Measurements from ENCODE around the gene LPP. TPM values are rescaled to one million over a fixed set of nuclear protein-coding genes. Genes with fewer than 3 reads are reported as not detected.

The LPP gene
- total and polyA plus RNA-seq, 2 of the 13 experiments (the other 11 are each of a cell fraction or from before 2014, with no cell fraction given), result 19.2 to 29.9 TPM

GRCh38 chr3:188518835-188519452, 365.0 kb downstream of the LPP start (continued):
- TF ChIP-seq KAT8 (CRISPR knock-in tag; IDR thresholded peaks at IDR 0.05) (no peak), JUN (CRISPR knock-in tag; IDR thresholded peaks at IDR 0.05) (no peak), TMF1 (CRISPR knock-in tag; IDR thresholded peaks at IDR 0.05; ENCODE audit: low read depth) (no peak), TFE3 (CRISPR knock-in tag; IDR thresholded peaks at IDR 0.05) (no peak), SNAPC2 (CRISPR knock-in tag; IDR thresholded peaks at IDR 0.05) (no peak), CHD4 (IDR thresholded peaks at IDR 0.05; ENCODE audit: borderline replicate concordance, low read length) (no peak; the same call in 1 of the 2 replicates), RARA (CRISPR knock-in tag; IDR thresholded peaks at IDR 0.05) (peak; percentile 88), TAF1 (CRISPR knock-in tag; IDR thresholded peaks at IDR 0.05) (no peak), GFI1 (CRISPR knock-in tag; IDR thresholded peaks at IDR 0.05; ENCODE audit: borderline replicate concordance) (no peak), DPF2 (CRISPR knock-in tag; IDR thresholded peaks at IDR 0.05; ENCODE audit: borderline replicate concordance, low read depth) (peak; percentile 79; the same call in 1 of the 2 replicates), ZNF557 (CRISPR knock-in tag; IDR thresholded peaks at IDR 0.05) (no peak), RERE (CRISPR knock-in tag; IDR thresholded peaks at IDR 0.05; ENCODE audit: low read depth) (peak; percentile 51; the same call in 1 of the 2 replicates), ZBTB14 (CRISPR knock-in tag; IDR thresholded peaks at IDR 0.05) (no peak), ZNF326 (CRISPR knock-in tag; IDR thresholded peaks at IDR 0.05; ENCODE audit: borderline replicate concordance) (no peak), ZNF616 (CRISPR knock-in tag; IDR thresholded peaks at IDR 0.05; ENCODE audit: low read depth) (no peak), ZNF225 (CRISPR knock-in tag; IDR thresholded peaks at IDR 0.05) (no peak), ZNF362 (CRISPR knock-in tag; IDR thresholded peaks at IDR 0.05; ENCODE audit: borderline replicate concordance) (peak; percentile 82), ZNF414 (CRISPR knock-in tag; IDR thresholded peaks at IDR 0.05) (no peak), MAZ (IDR thresholded peaks at IDR 0.05; ENCODE audit: borderline replicate concordance, low read depth, low read length) (no peak), MAZ (CRISPR knock-in tag; IDR thresholded peaks at IDR 0.05; ENCODE audit: low read depth) (no peak), FOXJ3 (CRISPR knock-in tag; IDR thresholded peaks at IDR 0.05; ENCODE audit: borderline replicate concordance) (peak; percentile 82)
